Suppressor macrophage treated with lipopolysaccharide for 4 hours (primary cell): ENCODE results near the gene MBD6.
"Not testable (repeated sequence)": the region's sequence is repeated elsewhere in the genome, so short reads cannot be mapped to it uniquely, and the experiment has no call there.

Source experiments
- DNase-seq: peaks from one replicate; pipeline ENCODE4 v3.0.0-alpha.2; 2020

Gene MBD6

DNA sequence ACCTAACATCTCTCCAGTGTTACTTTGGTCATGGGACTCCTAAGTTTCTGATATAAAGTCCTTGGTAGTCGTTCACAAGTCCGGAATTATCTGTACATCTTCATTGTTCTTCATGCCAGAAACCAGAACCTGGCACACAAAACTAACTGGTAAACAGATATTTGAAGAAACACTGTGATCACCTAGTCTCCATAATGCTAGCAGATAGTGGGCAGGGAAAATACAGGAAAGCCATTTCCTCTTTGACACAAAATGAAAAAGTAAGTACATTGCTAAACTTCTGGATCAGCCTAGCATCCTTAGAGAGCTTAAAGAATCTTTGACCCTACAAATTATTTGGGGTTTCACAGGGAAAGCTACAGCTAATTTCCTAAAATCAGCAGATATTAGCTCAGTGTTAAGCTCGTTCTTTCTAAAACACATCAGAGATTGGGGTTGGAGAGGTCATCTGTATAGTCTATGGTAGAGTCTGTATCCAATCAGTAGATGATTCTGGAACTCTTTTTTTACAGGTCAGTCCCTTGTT is 7.2 kb upstream of the MBD6 start:
- no peak for DNase-seq

DNA sequence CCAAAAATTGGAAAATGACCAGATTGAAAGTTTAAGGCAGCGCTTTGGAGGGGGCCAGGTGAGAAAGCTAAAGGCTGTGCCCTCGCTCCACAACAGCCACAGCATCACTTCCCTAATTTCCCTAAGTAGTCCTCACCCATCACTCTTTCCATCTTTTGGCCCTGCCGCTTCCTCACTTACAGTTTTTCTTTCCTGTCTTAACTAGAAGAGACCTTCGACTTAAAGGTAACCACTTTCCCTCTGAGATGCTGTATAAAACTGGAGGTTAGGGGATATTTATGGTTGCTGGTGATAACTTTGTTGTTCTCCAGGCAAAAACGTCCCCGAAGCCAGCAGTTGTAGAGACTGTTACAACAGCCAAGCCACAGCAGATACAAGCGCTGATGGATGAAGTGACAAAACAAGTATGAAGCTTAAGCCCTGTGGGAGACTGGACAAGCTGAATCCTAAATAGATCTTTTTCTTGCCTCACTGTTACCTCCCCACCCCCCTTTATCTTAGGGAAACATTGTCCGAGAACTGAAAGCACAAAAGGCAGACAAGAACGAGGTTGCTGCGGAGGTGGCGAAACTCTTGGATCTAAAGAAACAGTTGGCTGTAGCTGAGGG is 6.6 kb upstream of the MBD6 start:
- no peak for DNase-seq

DNA sequence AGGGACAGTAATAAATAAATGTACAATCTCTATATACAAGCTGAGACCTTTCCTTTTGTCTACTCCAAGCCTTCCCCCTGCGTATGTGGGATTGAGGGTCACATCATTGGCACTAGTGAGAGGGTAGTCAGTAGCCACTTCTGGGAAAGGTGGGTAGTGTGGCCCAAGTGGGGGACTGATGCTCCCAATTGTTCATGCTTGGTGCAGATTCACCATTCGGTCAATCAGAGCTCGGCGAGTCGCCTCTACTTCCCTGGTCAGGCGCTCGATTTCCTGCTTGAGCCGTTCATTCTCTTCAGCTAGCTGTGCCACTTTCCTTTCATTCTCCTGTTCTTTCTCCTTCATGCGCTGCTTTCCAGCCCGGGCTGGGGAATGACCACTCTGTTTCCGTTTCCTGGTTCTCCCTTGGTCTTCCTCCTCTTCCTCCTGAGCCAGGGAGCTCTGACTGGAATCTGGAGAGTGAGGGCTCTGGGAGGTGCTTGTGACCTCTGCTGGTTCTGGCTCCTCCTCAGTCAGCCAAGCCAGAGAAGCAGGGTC is 5.9 kb upstream of the MBD6 start:
- no peak for DNase-seq

DNA sequence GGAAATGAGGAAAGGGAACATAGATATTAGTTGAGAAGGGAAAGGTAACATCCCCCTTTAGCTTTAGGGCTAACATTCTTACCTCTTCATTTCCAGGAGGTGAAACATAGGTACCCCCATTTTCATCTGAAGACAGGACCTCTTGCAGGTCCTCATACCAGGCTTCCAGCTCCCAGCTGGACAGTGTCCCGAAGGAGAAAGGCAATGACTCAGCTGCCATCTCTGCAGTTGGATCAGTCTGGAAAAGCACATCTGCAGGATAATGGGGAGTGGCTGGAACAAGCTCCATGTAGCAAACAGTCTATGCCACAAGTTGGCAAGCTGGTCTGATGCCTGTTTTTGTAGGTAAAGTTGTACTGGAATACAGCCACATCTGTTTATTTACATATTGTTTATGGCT is 5.4 kb upstream of the MBD6 start:
- no peak for DNase-seq

DNA sequence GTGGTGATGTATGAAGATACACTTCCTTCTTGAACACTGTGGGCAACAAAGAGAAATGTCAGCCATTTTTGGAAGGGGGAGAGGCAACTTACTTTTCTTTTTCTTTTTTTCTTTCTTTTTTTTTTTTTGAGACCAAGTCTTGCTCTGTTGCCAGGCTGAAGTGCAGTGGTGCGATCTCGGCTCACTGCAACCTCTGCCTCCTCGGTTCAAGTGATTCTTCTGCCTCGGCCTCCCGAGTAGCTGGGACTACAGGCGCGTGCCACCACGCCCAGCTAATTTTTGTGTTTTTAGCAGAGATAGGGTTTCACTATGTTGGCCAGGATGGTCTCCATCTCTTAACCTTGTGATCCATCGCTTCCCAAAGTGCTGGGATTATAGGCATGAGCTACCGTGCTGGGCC is 4.9 kb upstream of the MBD6 start:
- not testable (repeated sequence) for DNase-seq

DNA sequence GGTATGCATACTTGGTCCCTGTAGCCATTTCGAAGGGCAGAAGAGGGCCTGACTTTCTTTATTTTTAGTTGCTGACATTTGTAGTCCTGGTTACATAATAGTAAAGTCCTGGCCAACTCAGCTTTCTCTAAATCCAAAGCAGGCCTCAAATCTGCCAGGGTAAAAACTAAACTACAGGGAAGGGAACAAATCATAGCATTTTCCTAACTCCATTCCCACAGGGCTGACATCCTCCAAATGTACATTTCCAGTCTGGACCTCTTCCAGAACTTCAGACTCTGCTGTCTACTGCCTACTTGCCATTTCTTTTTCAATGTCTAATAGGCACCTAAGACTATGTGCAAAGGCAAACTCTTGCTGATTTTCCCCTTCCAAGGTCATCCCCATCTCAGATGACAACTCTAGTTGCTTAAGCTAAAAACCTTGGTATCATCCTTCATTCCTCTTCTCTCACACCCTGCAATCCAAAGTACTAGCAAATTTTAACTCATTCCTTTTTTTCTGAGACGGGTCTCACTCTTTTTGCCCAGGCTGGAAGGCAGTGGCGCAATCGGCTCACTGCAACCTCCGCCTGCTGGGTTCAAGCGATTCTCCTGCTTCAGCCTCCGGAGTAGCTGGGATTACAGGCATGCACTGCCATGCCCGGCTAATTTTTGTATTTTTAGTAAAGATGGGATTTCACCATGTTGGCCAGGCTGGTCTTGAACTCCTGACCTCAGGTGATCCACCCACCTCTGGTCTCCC is 4.3 kb upstream of the MBD6 start:
- no peak for DNase-seq

DNA sequence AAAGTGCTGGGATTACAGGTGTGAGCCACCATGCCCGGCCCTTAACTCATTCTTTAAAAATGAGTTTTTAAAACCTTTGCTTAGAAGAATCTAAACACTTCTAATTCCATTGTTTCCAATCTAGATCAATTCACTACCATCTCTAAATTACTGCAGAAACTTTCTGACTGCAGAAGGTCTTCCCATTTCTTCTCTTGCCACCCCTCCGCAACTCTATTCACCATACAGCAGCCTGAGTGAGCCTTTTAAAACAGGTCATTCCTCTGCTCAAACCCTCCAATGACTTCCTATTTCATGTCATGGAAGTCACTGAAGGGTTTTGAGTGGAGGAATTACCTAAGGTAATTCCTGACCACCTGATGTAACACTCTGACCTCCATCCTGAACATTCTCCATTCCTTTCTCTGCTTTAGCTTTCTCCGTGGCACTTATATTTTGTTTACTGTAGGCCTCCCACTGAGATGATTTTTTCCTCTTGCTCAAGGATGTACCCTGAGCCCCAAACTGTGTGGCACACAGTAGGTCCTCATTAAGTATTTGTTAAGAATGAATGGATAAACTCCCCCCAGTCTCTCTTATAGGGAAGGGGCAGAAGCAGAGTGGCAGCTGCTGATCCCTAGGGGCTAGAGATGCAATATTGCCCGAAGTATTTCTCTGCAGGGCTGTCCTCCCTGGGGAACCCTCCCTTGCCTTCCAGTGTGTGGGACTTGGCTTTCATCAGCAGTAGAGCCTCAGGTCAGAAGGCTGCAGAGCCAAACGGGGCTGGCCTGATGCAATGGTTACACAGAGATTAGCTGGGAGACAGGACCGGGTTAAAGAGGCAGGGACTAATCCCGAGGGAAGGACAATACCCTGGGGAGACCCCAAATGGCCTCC is 3.5 kb upstream of the MBD6 start:
- peak; percentile 42 for DNase-seq

DNA sequence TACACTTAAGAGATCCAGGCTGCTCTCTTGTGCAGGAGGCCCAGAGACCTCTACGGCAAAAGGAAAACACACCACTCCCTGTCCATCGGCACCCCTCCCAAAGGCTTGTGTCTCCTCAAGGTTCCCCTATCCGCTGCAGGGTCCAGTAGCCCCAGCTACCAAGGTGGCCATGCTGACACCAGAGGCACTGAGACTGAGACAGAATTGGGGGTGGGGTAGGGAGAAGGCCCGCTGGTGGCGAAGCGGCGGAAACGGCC is 2.9 kb upstream of the MBD6 start:
- peak; percentile 61 for DNase-seq

DNA sequence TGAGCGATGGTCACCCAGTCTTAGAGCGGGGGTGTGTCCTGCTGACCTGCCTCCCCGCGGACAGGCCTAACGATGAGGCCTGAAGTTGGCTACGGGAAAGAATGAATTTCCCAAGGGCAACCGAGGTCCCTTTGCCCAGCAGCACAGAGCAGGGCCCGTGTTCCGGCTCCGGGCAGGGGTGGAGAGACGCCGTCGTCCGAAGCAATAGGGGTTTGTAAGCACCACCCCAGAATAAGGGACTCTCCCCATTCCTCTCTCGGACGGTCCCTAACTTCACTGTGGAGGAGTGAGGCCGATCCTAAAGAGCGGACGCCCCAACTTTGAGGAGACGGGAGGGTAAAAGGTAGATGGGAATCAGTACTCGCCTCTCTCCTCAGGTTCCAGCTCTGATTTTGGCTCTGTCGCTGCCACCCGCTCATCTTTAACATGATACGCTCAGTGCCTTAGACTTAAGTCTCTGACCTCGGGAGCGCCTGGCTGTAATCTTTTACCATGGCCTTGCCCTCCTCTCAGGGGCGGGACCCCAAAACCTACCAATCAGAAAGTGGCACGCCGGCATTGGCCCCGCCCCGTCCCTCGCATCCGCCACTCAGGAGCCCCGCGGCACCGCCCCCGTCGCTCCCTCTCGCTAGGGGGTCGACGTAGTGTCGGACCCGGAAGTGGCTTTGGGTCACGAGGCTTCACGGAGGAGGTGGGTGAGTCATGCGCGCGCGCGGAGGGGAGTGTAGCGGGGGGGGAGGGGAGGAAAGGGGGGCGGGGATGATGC is 2.4 kb upstream of the MBD6 start, which contains the start of gene DDIT3:
Gene DDIT3, minus strand, starts transcription at position 462 of the 766 bp plus-strand sequence. CDS start 3,108 bp downstream, outside the sequence.
- peak; percentile 100 for DNase-seq

DNA sequence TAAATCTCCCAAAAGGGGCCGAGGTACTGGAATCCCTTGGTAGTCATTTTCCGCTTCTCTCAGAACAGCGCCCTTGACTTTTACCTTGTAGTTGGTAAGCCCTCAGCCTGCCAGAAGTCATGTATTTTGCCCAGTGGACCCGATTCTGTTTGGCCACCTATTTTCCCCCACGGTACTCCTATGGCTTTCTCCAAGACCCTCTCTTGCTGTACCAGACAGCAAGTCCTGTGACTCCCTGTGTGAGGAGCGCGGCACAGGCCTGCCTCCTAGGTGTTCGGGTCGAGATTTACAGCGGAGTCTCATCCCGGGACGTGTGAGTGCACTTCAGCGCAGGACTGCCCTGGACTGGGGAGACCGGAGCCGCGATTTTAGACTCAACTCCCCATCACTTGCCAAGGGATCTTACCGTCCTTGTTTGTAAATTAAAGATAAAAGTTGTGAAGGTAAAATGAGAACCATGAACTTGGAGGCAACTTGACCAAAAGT is 1.1 kb upstream of the MBD6 start:
- DNase-seq = no peak

DNA sequence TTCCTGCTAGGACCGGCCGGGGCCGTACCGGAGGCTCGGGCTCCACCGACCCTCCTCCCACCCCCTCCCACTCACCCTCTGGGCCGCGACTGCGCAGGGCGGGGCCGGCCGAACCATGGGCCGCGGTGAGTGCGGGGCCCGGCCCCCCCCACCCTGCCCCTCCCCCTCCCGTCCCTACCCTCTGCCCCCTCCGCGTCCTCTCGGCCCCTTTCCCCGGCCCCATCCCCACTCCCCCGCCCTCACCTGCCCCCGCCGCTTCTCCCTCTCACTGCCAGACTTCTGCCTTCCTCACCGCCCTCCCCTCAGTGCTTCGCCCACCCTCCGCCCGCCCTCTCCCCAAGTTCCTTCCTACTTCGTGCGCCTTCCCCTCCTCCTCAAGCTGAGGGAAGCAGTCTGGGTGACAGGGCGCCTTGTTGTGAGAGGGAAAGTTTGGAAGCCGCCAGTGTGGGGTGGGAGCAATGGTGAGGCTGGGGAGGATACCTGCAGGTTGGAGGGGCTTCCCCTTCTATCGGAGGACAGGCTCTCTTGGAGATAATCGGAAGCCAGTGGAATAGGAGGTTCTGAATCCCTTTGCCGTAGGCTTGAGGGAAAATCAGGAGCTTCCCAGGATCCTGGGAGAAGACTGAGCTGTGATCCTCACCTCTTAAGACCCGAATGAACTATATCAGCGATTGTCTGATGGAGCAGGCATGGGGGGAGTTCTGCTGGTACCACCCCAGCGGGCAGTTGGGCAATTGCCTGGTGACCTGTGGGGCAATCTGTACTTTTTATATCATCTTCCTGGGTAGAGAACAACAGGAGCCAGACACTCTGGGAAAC is 472 bp downstream of the MBD6 start:
- peak; percentile 61 for DNase-seq

DNA sequence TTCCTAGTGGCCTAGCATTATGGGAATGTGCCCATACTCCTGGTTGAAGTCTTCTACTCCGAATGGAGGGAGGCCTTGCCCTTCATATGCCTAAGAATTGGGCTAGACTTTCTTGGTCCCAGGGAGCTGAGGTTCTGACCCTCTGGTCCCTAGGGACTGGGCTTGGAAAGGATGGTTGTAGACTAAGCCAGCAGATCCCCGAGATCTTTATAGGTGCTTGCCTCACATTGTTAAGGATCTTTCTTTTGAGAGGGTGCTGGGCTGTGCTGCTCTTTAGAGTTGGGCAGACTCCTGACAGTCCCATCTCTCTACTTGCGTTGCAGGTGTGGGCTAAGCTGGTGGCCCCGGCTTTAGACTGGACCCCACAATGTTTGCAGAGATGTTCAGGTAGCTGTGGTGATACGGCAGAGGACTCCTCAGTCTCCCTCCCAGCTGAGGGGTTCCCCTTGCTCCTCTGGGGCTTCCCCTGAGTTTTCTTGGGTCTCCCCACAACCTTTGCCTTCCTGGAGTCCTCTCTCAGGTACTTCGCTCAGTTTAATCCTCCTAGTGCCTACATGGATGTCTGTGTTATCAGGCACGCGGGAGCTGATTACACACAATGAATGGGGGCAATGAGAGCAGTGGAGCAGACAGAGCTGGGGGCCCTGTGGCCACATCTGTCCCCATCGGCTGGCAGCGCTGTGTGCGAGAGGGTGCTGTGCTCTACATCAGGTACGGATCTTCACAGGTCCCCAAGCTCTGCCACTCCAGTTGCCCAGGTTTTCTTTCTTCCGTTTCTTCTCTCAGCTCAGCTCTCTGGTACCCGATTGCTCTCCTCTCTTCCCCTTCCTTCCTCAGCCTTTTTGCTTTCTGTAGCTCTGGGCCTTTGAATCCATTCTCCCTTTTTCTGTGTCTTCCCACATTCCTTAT is 1.3 kb downstream of the MBD6 start:
- no peak for DNase-seq

DNA sequence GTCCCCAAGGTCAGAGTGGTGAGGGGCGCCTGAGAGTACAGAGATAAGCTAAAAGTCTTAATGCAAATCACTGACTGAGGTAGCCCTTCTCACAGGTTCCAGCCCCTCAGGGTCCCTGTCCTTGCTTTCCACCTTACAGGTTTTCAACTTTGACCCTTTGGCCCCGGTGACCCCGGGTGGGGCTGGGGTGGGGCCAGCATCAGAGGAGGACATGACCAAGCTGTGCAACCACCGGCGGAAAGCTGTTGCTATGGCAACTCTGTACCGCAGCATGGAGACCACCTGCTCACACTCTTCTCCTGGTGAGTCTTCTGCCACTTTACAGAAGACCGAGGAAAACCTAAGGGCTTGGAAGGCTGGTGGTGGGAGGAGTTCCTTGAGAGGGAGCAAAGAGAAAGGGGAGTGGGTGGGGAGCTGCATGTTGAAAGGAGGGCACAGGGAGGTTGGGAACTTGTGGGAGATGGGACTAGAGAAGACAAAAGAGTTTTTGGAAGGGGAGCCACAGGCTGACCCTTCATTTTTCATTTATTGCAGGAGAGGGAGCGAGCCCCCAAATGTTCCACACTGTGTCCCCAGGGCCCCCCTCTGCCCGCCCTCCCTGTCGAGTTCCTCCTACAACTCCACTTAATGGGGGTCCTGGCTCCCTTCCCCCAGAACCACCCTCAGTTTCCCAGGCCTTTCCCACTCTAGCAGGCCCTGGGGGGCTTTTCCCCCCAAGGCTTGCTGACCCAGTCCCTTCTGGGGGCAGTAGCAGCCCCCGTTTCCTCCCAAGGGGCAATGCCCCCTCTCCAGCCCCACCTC is 2.4 kb downstream of the MBD6 start:
- no peak for DNase-seq

DNA sequence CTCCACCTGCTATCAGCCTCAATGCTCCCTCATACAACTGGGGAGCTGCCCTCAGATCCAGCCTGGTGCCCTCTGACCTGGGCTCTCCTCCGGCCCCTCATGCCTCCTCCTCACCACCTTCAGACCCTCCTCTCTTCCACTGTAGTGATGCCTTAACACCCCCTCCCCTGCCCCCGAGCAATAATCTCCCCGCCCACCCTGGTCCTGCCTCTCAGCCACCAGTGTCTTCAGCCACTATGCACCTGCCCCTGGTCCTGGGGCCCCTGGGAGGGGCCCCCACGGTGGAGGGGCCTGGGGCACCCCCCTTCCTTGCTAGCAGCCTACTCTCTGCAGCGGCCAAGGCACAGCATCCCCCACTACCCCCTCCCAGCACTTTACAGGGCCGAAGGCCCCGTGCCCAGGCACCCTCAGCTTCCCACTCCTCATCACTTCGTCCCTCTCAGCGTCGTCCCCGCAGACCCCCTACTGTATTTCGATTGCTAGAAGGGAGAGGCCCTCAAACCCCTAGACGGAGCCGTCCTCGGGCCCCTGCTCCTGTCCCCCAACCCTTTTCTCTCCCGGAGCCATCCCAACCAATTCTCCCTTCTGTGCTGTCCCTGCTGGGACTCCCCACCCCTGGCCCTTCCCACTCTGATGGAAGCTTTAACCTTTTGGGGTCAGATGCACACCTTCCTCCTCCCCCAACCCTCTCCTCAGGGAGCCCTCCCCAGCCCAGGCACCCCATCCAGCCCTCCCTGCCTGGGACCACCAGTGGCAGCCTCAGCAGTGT is 3.2 kb downstream of the MBD6 start:
- no peak for DNase-seq

DNA sequence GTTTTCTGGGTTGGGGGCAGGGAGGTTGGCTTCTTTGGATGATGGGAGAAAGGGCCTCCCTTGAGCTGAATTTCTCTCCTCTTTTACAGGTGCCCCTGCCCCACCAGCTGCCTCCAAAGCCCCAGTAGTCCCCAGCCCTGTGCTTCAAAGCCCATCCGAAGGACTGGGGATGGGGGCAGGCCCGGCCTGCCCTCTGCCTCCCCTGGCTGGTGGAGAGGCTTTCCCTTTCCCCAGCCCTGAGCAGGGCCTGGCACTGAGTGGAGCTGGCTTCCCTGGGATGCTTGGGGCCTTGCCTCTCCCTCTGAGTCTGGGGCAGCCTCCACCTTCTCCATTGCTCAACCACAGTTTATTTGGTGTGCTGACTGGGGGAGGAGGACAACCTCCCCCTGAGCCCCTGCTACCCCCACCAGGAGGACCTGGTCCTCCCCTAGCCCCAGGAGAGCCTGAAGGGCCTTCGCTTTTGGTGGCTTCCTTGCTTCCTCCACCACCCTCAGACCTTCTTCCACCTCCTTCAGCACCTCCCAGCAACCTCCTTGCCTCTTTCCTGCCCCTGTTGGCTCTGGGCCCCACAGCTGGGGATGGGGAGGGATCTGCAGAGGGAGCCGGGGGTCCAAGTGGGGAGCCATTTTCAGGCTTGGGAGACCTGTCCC is 4.0 kb downstream of the MBD6 start:
- DNase-seq = no peak

DNA sequence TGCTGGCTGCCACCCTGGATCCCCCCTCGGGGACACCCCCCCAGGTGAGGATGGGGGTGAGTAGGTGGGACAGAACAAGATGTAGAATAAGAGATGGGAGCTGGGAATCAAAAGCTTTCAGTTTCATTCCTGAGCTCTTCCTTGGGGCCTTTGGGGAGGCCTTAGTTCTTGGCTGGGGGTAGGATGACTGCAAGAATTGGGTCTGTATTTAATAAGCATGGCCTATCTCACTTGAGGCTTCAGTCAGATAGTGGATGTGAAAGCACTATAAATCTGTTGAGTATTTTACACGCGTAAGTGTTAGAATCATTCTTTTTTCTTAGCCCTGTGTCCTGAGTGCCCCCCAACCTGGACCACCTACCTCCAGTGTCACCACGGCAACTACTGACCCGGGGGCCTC is 4.6 kb downstream of the MBD6 start:
- no peak for DNase-seq

DNA sequence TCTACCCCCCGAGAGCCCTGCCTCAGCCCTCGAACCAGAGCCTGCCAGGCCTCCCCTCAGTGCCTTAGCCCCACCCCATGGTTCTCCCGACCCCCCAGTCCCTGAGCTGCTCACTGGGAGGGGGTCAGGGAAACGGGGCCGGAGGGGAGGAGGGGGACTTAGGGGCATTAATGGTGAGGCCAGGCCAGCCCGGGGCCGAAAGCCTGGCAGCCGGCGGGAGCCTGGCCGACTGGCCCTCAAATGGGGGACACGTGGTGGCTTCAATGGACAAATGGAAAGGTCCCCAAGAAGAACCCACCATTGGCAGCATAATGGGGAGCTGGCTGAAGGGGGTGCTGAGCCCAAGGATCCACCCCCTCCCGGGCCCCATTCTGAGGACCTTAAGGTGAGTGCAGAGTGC is 5.6 kb downstream of the MBD6 start:
- no peak for DNase-seq

DNA sequence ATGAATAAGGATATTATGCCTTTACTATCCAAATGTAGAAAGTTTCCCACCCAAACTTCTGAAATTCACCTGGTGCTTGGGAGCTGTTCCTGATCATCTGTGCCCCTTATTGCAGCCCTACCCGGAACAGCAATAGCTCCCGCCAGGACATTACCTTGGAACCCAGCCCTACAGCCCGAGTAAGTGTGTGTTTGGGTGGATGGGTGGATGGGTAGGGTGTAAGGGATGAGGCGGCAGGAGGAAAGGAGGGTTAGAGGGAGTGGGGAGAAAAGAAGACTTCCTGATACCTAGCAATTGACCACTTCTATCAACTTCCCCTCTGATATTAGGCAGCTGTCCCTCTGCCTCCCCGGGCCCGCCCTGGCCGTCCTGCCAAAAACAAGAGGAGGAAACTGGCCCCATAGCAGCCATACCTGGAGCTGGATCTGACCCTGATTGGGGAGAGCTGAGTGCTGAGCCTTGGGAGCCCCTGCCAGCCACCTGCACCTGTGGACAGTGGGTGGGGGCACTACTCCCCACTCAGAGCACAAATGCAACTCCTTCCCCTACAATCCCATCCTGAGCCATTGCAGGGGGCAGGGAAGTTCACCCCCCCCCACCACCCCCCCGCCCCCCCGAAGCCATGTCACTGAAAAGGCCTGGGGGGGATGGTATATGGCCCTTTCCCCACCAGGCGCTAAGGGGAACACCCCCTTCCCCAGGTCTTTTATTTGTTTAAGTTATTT is 6.4 kb downstream of the MBD6 start:
- DNase-seq = no peak
